HG03457 (cell line): ENCODE data around the gene SUSD3.

Experiments
- ATAC-seq: cut with Tn5 transposase; IDR thresholded peaks from one replicate; pipeline ENCODE4 v1.9.1; 2021; ENCODE audit warnings: moderate number of reproducible peaks; ENCODE audit not compliant: unreplicated experiment

SUSD3 gene

GRCh38 chr9:93072383-93072795, 13.9 kb downstream of the SUSD3 start:
- ATAC-seq = no peak

- ATAC-seq = no peak
Measured at GRCh38 chr9:93076101-93076791, 17.7 kb downstream of the SUSD3 start.

GRCh38 chr9:93076792-93077128, 18.3 kb downstream of the SUSD3 start:
- no peak for ATAC-seq

- no peak for ATAC-seq
Measured at GRCh38 chr9:93077367-93077766, 18.9 kb downstream of the SUSD3 start.

GRCh38 chr9:93077811-93078210, 19.3 kb downstream of the SUSD3 start:
- no peak for ATAC-seq

- ATAC-seq = no peak
Measured at GRCh38 chr9:93079371-93079770, 20.9 kb downstream of the SUSD3 start.

GRCh38 chr9:93080406-93080805, 21.9 kb downstream of the SUSD3 start:
- no peak for ATAC-seq

GRCh38 chr9:93081081-93081529, 22.6 kb downstream of the SUSD3 start:
- ATAC-seq = no peak

- no peak for ATAC-seq
Measured at GRCh38 chr9:93081931-93082330, 23.4 kb downstream of the SUSD3 start.

- ATAC-seq = no peak
Measured at GRCh38 chr9:93082841-93083411, 24.4 kb downstream of the SUSD3 start.

GRCh38 chr9:93083592-93084470, 25.3 kb downstream of the SUSD3 start:
- ATAC-seq = no peak

GRCh38 chr9:93084471-93084881, 26.0 kb downstream of the SUSD3 start:
- no peak for ATAC-seq

GRCh38 chr9:93085676-93086075, 27.2 kb downstream of the SUSD3 start:
- no peak for ATAC-seq

- ATAC-seq = no peak
Measured at GRCh38 chr9:93086447-93087224, 28.1 kb downstream of the SUSD3 start.

- ATAC-seq = no peak
Measured at GRCh38 chr9:93087971-93088655, 29.6 kb downstream of the SUSD3 start.

- ATAC-seq = no peak
Measured at GRCh38 chr9:93088656-93089015, 30.1 kb downstream of the SUSD3 start.

GRCh38 chr9:93089024-93089423, 30.5 kb downstream of the SUSD3 start:
- no peak for ATAC-seq

GRCh38 chr9:93089481-93089991, 31.0 kb downstream of the SUSD3 start:
- no peak for ATAC-seq

- no peak for ATAC-seq
Measured at GRCh38 chr9:93090091-93090655, 31.7 kb downstream of the SUSD3 start.

GRCh38 chr9:93091056-93091452, 32.6 kb downstream of the SUSD3 start:
- no peak for ATAC-seq
